DMS 273 (cell line): ENCODE results near the gene SLC15A2.

Experiments used
- DNase-seq: peaks from one replicate; lab custom pipeline; 2025; ENCODE audit not compliant: unreplicated experiment; lab: John Stamatoyannopoulos, UW

Gene SLC15A2

DNA sequence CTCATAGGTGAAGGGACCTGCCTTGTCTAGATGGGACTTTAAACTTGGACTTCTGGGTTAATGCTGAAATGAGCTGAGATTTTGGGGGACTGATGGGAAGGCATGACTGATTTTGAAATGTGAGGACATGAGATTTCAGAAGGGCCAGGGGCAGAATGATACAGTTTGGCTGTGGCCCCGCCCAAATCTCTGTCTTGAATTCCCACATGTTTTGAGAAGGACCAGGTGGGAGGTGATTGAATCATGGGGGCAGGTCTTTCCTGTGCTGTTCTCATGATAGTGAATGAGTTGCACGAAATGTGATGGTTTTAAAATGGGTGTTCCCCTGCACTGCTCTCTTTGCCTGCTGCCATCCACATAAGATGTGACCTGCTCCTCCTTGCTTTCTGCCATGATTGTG, 85.0 kb downstream of the SLC15A2 start:
- no peak for DNase-seq

- no peak for DNase-seq
These were observed 85.7 kb downstream of the SLC15A2 start for GRCh38 chr3:121979734-121980449.

- no peak for DNase-seq
These were observed 86.2 kb downstream of the SLC15A2 start for GRCh38 chr3:121980450-121980796.

DNA sequence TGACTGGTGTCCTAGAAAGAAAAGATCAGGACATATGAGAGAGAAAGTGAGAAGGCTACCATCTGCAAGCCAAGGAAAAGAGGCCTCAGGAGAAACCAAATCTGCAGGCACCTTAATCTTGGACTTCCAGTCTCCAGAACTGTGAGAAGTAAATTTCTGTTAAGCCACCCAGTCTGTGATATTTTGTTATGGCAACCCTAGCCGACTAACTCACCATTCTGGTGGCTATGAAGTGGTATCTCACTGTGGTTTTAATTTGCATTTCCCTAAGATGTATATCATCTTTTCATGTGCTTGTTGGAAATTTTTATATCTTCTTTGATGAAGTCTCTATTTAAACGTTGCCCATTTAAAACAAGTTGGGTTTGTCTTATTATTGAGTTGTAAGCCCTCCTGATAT, 87.3 kb downstream of the SLC15A2 start:
- DNase-seq = no peak

GRCh38 chr3:121985846-121986245, 91.6 kb downstream of the SLC15A2 start:
- no peak for DNase-seq

DNA sequence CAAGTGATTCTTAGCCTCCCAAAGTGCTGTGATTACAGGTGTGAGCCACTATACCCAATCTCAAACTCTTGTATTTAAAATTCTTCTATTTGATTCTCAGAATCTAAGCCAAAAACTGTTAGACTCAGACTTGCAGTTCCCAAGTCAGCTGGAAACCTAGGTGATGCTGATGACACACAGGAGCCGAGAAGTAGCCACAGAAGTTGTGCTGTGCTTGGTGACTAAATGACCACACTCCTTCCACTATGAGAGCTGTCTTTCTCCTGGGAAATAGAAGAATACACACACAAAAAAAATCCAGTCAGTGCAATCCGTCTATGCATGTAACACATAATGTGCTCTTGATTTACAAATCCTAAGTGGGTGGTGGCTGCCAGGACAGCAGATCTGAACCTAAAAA, 93.9 kb downstream of the SLC15A2 start:
- no peak for DNase-seq

DNA sequence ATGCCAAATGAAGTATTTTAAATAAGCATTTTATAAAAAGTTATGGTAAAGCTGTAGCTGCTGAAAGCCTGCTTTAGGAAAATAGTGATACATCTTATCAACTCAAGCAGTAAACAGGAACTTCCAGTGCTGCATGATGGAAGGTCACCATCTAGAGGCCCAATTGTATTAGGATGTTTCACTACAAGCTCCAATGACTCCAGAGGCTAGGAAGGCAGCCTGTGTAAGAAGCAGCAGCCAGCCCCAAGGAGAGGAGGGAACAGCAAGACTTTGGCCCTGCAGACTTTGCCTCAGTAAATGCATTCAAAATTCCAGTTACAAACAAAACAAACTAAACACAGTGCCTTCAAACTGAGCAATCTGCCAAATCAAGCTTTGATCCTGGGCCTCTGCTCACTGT, 95.7 kb downstream of the SLC15A2 start:
- DNase-seq = peak; percentile 12

- DNase-seq = no peak
These were observed 98.7 kb downstream of the SLC15A2 start for GRCh38 chr3:121992601-121993560.
